MM.1S (cell line): ENCODE measurements around the gene KAT6B.
"Not testable (repeated sequence)": the region's sequence is repeated elsewhere in the genome, so short reads cannot be mapped to it uniquely, and the experiment has no call there.

Source experiments
- DNase-seq: peaks from one replicate; pipeline ENCODE4 v3.0.0-alpha.2; 2015
- H2AFZ ChIP-seq: fragments of 300-600 bp; sonication (generic); 2 replicates; pipeline ENCODE4 v1.6.0; 2016; ENCODE audit warnings: antibody characterized with exemption, low read length
- H3F3A ChIP-seq: fragments of 300-600 bp; sonication (generic); 2 replicates; pipeline ENCODE4 v1.6.1; 2016; ENCODE audit warnings: mild to moderate bottlenecking, antibody characterized with exemption, low read length, moderate library complexity, mixed read lengths; ENCODE audit not compliant: insufficient read depth
- H3K27ac ChIP-seq: fragments of 300-600 bp; sonication (generic); 2 replicates; pipeline ENCODE4 v1.5.1; 2016; ENCODE audit warnings: mild to moderate bottlenecking, low read length
- H3K27me3 ChIP-seq: fragments of 300-600 bp; sonication (generic); replicated peaks from 2 replicates; pipeline ENCODE4 v1.6.0; 2016; ENCODE audit warnings: low read length; ENCODE audit not compliant: insufficient read depth
- H3K36me3 ChIP-seq: fragments of 300-600 bp; sonication (generic); replicated peaks from 2 replicates; pipeline ENCODE4 v1.6.1; 2016; ENCODE audit warnings: mild to moderate bottlenecking, low read length, mixed read lengths; ENCODE audit not compliant: insufficient read depth
- H3K4me1 ChIP-seq: fragments of 300-600 bp; sonication (generic); 2 replicates; pipeline ENCODE4 v1.6.1; 2016; ENCODE audit warnings: low read length, mixed read lengths
- H3K4me2 ChIP-seq: fragments of 300-600 bp; sonication (generic); 2 replicates; pipeline ENCODE4 v1.6.0; 2016; ENCODE audit warnings: low read depth, low read length
- H3K4me3 ChIP-seq: fragments of 300-600 bp; sonication (generic); 2 replicates; pipeline ENCODE4 v1.5.1; 2016; ENCODE audit warnings: low read length, mixed read lengths
- H3K79me2 ChIP-seq: fragments of 300-600 bp; sonication (generic); 2 replicates; pipeline ENCODE4 v1.6.1; 2016; ENCODE audit warnings: mixed run types, low read length, mixed read lengths
- H3K9ac ChIP-seq: fragments of 300-600 bp; sonication (generic); 2 replicates; pipeline ENCODE4 v1.6.1; 2016; ENCODE audit warnings: low read length, mixed read lengths
- H3K9me2 ChIP-seq: fragments of 300-600 bp; sonication (generic); replicated peaks from 2 replicates; pipeline ENCODE4 v1.6.1; 2016; ENCODE audit warnings: mild to moderate bottlenecking, low read length, mixed read lengths; ENCODE audit not compliant: insufficient read depth
- H3K9me3 ChIP-seq: fragments of 300-600 bp; sonication (generic); replicated peaks from 2 replicates; pipeline ENCODE4 v1.6.1; 2016; ENCODE audit warnings: mild to moderate bottlenecking, low read length, mixed read lengths; ENCODE audit not compliant: insufficient read depth
- H4K20me1 ChIP-seq: fragments of 300-600 bp; sonication (generic); 2 replicates; pipeline ENCODE4 v1.6.1; 2016; ENCODE audit warnings: mild to moderate bottlenecking, low read length, moderate library complexity, mixed read lengths; ENCODE audit not compliant: insufficient read depth
- EZH2 ChIP-seq: fragments of 300-600 bp; sonication (generic); optimal IDR thresholded peaks from 2 replicates; pipeline ENCODE3; 2017; ENCODE audit warnings: low read depth, mild to moderate bottlenecking, antibody characterized with exemption, low read length, mixed read lengths
- EZH2phosphoT487 ChIP-seq: fragments of 300-600 bp; sonication (generic); IDR thresholded peaks from 2 replicates; pipeline ENCODE4 v1.6.1; 2018; ENCODE audit warnings: antibody characterized with exemption, low read length
- TF ChIP-seq, protein P1 (sequence below): fragments of 300-600 bp; sonication (generic); IDR thresholded peaks from 2 replicates; pipeline ENCODE4 v1.5.1; 2016; ENCODE audit warnings: antibody characterized with exemption, low read length, mixed read lengths

The KAT6B gene

DNA sequence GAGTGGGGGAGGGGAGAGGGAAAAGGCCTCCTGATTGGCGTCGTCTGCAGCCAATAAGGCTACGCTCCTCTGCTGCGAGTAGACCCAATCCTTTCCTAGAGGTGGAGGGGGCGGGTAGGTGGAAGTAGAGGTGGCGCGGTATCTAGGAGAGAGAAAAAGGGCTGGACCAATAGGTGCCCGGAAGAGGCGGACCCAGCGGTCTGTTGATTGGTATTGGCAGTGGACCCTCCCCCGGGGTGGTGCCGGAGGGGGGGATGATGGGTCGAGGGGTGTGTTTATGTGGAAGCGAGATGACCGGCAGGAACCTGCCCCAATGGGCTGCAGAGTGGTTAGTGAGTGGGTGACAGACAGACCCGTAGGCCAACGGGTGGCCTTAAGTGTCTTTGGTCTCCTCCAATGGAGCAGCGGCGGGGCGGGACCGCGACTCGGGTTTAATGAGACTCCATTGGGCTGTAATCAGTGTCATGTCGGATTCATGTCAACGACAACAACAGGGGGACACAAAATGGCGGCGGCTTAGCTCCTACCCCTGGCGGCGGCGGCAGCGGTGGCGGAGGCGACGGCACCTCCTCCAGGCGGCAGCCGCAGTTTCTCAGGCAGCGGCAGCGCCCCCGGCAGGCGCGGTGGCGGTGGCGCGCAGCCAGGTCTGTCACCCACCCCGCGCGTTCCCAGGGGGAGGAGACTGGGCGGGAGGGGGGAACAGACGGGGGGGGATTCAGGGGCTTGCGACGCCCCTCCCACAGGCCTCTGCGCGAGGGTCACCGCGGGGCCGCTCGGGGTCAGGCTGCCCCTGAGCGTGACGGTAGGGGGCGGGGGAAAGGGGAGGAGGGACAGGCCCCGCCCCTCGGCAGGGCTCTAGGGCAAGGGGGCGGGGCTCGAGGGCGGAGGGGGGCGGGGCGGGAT is at the start of gene KAT6B:
KAT6B (plus strand) TSS at position 459 of the 903 bp plus-strand sequence. CDS start 16,258 bp downstream, outside the sequence.
- DNase-seq, result peak; percentile 100
- Histone ChIP-seq H3F3A (0 out of 2 replicates have a peak, but pooled peaks cover 5% of the 10 kb centered on the region), H3K4me1 (no peaks in the 10 kb centered on the region), H3K27ac (peak within 1 kb of the TSS; percentile 83), H3K9me3 (no peaks in the 10 kb centered on the region), H3K9ac (peak within 1 kb of the TSS; percentile 88), H2AFZ (peak within 1 kb of the TSS; percentile 71), H4K20me1 (no peaks in the 10 kb centered on the region), H3K4me3 (peak within 1 kb of the TSS; percentile 91), H3K27me3 (no peaks in the 10 kb centered on the region), H3K36me3 (no peaks in the 10 kb centered on the region), H3K9me2 (no peaks in the 10 kb centered on the region), H3K4me2 (peak within 1 kb of the TSS; percentile 96), H3K79me2 (peaks cover 38% of the 10 kb centered on the region)
- TF ChIP-seq EZH2phosphoT487 (no peak), EZH2 (no peak)
- TF ChIP-seq, protein P1, sequence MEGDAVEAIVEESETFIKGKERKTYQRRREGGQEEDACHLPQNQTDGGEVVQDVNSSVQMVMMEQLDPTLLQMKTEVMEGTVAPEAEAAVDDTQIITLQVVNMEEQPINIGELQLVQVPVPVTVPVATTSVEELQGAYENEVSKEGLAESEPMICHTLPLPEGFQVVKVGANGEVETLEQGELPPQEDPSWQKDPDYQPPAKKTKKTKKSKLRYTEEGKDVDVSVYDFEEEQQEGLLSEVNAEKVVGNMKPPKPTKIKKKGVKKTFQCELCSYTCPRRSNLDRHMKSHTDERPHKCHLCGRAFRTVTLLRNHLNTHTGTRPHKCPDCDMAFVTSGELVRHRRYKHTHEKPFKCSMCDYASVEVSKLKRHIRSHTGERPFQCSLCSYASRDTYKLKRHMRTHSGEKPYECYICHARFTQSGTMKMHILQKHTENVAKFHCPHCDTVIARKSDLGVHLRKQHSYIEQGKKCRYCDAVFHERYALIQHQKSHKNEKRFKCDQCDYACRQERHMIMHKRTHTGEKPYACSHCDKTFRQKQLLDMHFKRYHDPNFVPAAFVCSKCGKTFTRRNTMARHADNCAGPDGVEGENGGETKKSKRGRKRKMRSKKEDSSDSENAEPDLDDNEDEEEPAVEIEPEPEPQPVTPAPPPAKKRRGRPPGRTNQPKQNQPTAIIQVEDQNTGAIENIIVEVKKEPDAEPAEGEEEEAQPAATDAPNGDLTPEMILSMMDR, result peak; percentile 41

DNA sequence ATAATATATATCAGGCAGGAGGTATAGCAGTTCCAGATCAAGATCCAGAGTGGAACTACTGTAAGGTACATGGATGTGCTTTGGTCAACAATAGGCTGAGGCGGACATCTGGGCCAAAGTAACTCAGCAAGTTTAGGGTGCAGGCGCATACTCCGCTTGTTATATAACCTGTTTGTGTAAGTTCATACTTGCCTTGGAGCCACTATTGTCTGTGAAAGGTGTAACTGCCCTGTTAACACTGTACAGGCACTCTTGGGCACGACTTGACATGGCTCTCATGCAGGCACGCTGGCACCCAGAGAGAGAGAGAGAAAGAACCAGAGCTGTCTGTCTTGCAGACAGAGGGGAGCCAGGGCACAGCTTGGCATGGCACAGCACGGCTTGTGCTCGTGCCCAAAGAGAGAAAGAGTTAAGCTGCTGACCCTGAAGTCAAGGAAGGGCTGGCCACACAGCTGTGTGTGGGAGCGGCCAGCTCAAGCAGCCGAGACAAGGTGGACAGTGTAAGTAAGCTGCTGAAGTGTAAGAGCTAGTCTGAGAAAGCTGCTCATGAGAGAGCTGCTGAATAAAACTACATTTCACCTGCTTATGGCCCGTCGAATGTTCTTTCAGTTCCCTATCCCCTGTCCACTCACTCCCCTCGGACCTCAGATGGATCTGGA is 47.8 kb upstream of the KAT6B start:
- no peaks in the 10 kb centered on the region for H3K79me2 ChIP-seq
- no peaks in the 10 kb centered on the region for H3K4me1 ChIP-seq
- no peak for TF ChIP-seq EZH2phosphoT487
- TF ChIP-seq EZH2, result no peak
- TF ChIP-seq, protein P1, result no peak
- H3K4me2 ChIP-seq, result no peak overlapping the region
- no peak overlapping the region for H3K9ac ChIP-seq
- no peaks in the 10 kb centered on the region for H4K20me1 ChIP-seq
- H3K27me3 ChIP-seq, result no peaks in the 10 kb centered on the region
- H3F3A ChIP-seq, result no peaks in the 10 kb centered on the region
- H3K27ac ChIP-seq, result no peak overlapping the region
- no peak overlapping the region for H3K4me3 ChIP-seq
- DNase-seq, result no peak
- H3K9me3 ChIP-seq, result no peaks in the 10 kb centered on the region
- H3K9me2 ChIP-seq, result no peaks in the 10 kb centered on the region
- H2AFZ ChIP-seq, result no peak overlapping the region
- no peaks in the 10 kb centered on the region for H3K36me3 ChIP-seq

DNA sequence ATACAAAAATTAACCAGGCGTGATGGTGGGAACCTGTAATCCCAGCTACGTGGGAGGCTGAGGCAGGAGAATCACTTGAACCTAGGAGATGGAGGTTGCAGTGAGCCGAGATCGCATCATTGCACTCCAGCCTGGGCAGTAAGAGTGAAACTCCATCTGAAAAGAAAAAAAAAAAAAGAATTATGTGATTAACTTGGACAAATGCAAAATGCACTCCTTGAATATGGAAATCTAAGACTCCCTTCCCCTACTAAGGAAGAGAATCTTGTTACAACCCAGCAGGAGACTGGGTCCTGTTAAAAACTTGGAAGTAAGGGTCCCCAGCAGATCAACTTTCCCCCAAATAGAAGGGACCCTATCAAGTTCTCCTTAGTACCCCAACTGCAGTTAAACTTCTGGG is 44.5 kb upstream of the KAT6B start:
- H3K9me3 ChIP-seq, result not testable (repeated sequence)

DNA sequence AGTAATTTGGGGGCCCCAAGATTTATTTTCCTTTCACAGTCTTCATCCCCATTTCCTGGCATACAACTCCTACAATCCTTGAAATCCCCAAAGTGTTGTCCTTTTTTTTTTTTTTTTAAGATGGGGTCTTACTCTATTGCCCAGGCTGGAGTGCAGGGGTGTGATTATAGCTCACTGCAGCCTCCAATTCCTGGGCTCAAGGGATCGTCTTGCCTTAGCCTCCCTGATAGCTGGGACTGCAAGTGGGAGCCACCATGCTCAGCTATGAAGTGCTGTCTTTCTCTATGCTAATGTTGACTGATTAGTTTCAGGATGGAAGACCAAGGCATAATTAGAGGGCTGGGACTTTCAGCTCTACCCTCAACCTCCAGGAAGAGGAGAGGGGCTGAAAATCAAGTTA is 41.9 kb upstream of the KAT6B start:
- H3K36me3 ChIP-seq, result no peaks in the 10 kb centered on the region
- no peaks in the 10 kb centered on the region for H3F3A ChIP-seq
- H3K9me2 ChIP-seq, result no peaks in the 10 kb centered on the region
- H3K79me2 ChIP-seq, result no peaks in the 10 kb centered on the region
- H3K4me1 ChIP-seq, result no peaks in the 10 kb centered on the region
- no peaks in the 10 kb centered on the region for H4K20me1 ChIP-seq
- no peak overlapping the region for H3K27ac ChIP-seq
- H3K4me2 ChIP-seq, result no peak overlapping the region
- no peak for TF ChIP-seq EZH2
- no peak for TF ChIP-seq EZH2phosphoT487
- no peaks in the 10 kb centered on the region for H3K27me3 ChIP-seq
- DNase-seq, result no peak
- no peak overlapping the region for H3K4me3 ChIP-seq
- H2AFZ ChIP-seq, result no peak overlapping the region
- no peak overlapping the region for H3K9ac ChIP-seq
- no peaks in the 10 kb centered on the region for H3K9me3 ChIP-seq

More for the DNA sequence above, 44.5 kb upstream of the KAT6B start:
- H3K27ac ChIP-seq, H2AFZ ChIP-seq, H3K79me2 ChIP-seq, H3K4me1 ChIP-seq, H4K20me1 ChIP-seq, H3K36me3 ChIP-seq, H3K9ac ChIP-seq, H3K4me3 ChIP-seq, H3K4me2 ChIP-seq, H3K27me3 ChIP-seq, DNase-seq, H3K9me2 ChIP-seq, H3F3A ChIP-seq: not testable (repeated sequence)
